ENCODE data around the gene KIF1B. TPM values are rescaled to one million over a fixed set of nuclear protein-coding genes. Genes with fewer than 3 reads are reported as not detected.

The KIF1B gene
- total RNA-seq, 1 experiment from 2014 or later, result 33.0 TPM

- Histone ChIP-seq H3K9me3 (ENCODE audit: control insufficient read depth, insufficient read depth, low read depth, low read length) (no peaks in the 10 kb centered on the region), H3K4me1 (ENCODE audit: control insufficient read depth, insufficient read depth, low read length) (no peaks in the 10 kb centered on the region), H3K27me3 (ENCODE audit: control insufficient read depth, insufficient read depth, low read length) (no peaks in the 10 kb centered on the region), H3K36me3 (ENCODE audit: control insufficient read depth, insufficient read depth, low read length) (no peaks in the 10 kb centered on the region), H3K4me3 (ENCODE audit: low read depth in 2 of 2, low read length in 2 of 2) (no peak overlapping the region), H3K27ac (ENCODE audit: low read length) (no peak overlapping the region)
- intact Hi-C loops (cut with micrococcal nuclease; ENCODE audit: unreplicated experiment), result no loop called here
- no TSS peak for BruUV-seq (replicated peaks)
- TF ChIP-seq SIN3A (IDR thresholded peaks at IDR 0.05; ENCODE audit: borderline replicate concordance, insufficient read depth, low read depth, low read length), result no peak
- TF ChIP-seq TCF7L2 (IDR thresholded peaks at IDR 0.05; ENCODE audit: low read depth, low read length), result no peak
- no peak for TF ChIP-seq CTCF (IDR thresholded peaks at IDR 0.05)
- TF ChIP-seq POLR2AphosphoS5 (IDR thresholded peaks at IDR 0.05; ENCODE audit: low read depth, low read length), result no peak
- TF ChIP-seq REST (IDR thresholded peaks at IDR 0.05; ENCODE audit: insufficient read depth in 1 of 2, low read depth in 2 of 2, low read length in 1 of 2), result no peak
- CTCF ChIA-PET, result no interaction called here
- POLR2A ChIA-PET, result no interaction called here
- ATAC-seq (no peak), DNase-seq (ENCODE audit: low read depth, low spot score) (no peak)
- in situ Hi-C loops (cut with HindIII; ENCODE audit: low pct_unique_long_range_greater_than_20kb, low sequenced_read_pairs), result no loop called here
Measured at GRCh38 chr1:10196976-10197375, 13.4 kb upstream of the KIF1B start.

DNA sequence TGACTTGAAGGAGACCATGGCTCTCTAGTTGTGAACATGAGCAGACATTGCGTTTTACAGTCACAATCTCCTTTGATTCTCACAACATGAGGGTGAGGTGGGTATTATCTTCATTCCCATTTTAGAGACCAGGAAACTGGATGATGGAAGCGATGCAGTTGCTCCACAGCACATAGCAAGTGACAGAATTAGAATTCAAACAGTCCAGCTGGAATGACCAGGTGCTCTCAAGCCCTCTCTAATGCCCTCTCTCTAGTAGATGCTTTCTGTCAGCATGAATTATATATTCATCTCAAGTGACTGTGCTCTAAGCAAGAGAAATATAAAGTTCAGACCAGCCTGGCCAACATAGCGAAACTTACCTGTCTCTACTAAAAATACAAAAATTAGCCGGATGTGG lies 9.8 kb upstream of the KIF1B start:
- Histone ChIP-seq H3K27ac (ENCODE audit: low read length) (no peak overlapping the region), H3K4me1 (ENCODE audit: control insufficient read depth, insufficient read depth, low read length) (no peaks in the 10 kb centered on the region), H3K27me3 (ENCODE audit: control insufficient read depth, insufficient read depth, low read length) (no peaks in the 10 kb centered on the region), H3K36me3 (ENCODE audit: control insufficient read depth, insufficient read depth, low read length) (no peaks in the 10 kb centered on the region), H3K9me3 (ENCODE audit: control insufficient read depth, insufficient read depth, low read depth, low read length) (no peaks in the 10 kb centered on the region), H3K4me3 (ENCODE audit: low read depth in 2 of 2, low read length in 2 of 2) (no peak overlapping the region)
- no peak for DNase-seq (ENCODE audit: low read depth, low spot score)
- intact Hi-C loops (cut with micrococcal nuclease; ENCODE audit: unreplicated experiment) (no loop called here), in situ Hi-C loops (cut with HindIII; ENCODE audit: low pct_unique_long_range_greater_than_20kb, low sequenced_read_pairs) (no loop called here)
- no peak for ATAC-seq
- POLR2A ChIA-PET, result no interaction called here
- CTCF ChIA-PET, result no interaction called here
- TF ChIP-seq POLR2AphosphoS5 (IDR thresholded peaks at IDR 0.05; ENCODE audit: low read depth, low read length) (no peak), SIN3A (IDR thresholded peaks at IDR 0.05; ENCODE audit: borderline replicate concordance, insufficient read depth, low read depth, low read length) (no peak), CTCF (IDR thresholded peaks at IDR 0.05) (no peak), TCF7L2 (IDR thresholded peaks at IDR 0.05; ENCODE audit: low read depth, low read length) (no peak), REST (IDR thresholded peaks at IDR 0.05; ENCODE audit: insufficient read depth in 1 of 2, low read depth in 2 of 2, low read length in 1 of 2) (no peak)
- no TSS peak for BruUV-seq (replicated peaks)

All from Panc1 (cell line).